Chondrocyte (in vitro differentiated cells): ENCODE results near the gene MRTFA. TPM values are rescaled to one million over a fixed set of nuclear protein-coding genes. Genes with fewer than 3 reads are reported as not detected.

Source experiments
- DNase-seq: peaks from one replicate; pipeline ENCODE4 v3.0.0; 2021; ENCODE audit warnings: mixed read lengths, low spot score
- H3K27ac Mint-ChIP-seq: one replicate; pipeline ENCODE4 v1.8.0; 2021; ENCODE audit warnings: mild to moderate bottlenecking, moderate library complexity, mixed read lengths; ENCODE audit not compliant: unreplicated experiment
- H3K27me3 Mint-ChIP-seq: 2 replicates; pipeline ENCODE4 v1.8.0; 2021; ENCODE audit warnings: low read depth, mixed read lengths
- H3K36me3 Mint-ChIP-seq: 2 replicates; pipeline ENCODE4 v1.8.0; 2021; ENCODE audit warnings: low read depth, mixed read lengths
- H3K4me1 Mint-ChIP-seq: 2 replicates; pipeline ENCODE4 v1.8.0; 2021; ENCODE audit warnings: low read depth, mild to moderate bottlenecking, mixed read lengths
- H3K4me3 Mint-ChIP-seq: one replicate; pipeline ENCODE4 v1.8.0; 2021; ENCODE audit warnings: mild to moderate bottlenecking, moderate library complexity, mixed read lengths; ENCODE audit not compliant: unreplicated experiment
- H3K9me3 Mint-ChIP-seq: 2 replicates; pipeline ENCODE4 v1.8.0; 2021; ENCODE audit warnings: low read depth, mixed read lengths
- CTCF ChIP-seq: fragments of 200-600 bp; sonication (generic); IDR thresholded peaks from 2 replicates; pipeline ENCODE4 v1.5.0; 2021; ENCODE audit warnings: antibody characterized with exemption, mild to moderate bottlenecking, moderate library complexity
- total RNA-seq: library from RNA; stranded (reverse); gene quantifications from 3 replicates; pipeline ENCODE4 v1.2.1, GENCODE V29; 2021

Gene MRTFA
- total RNA-seq, 1 donor from 2014 or later, result 69.8 TPM

- Mint-ChIP-seq H3K9me3 (no peaks in the 10 kb centered on the region), H3K27me3 (peaks cover 2% of the 10 kb centered on the region), H3K36me3 (no peaks in the 10 kb centered on the region), H3K4me3 (no peak overlapping the region), H3K27ac (no peak overlapping the region), H3K4me1 (peaks cover 6% of the 10 kb centered on the region)
- no peak for DNase-seq
- no peak for TF ChIP-seq CTCF
Measured at GRCh38 chr22:40674274-40674673, 37.8 kb upstream of the MRTFA start.

GRCh38 chr22:40673017-40673416, 36.5 kb upstream of the MRTFA start:
- TF ChIP-seq CTCF, result no peak
- Mint-ChIP-seq H3K9me3 (peaks cover 7% of the 10 kb centered on the region), H3K27ac (no peak overlapping the region), H3K36me3 (peaks cover 3% of the 10 kb centered on the region), H3K4me3 (no peak overlapping the region), H3K27me3 (no peaks in the 10 kb centered on the region), H3K4me1 (peaks cover 11% of the 10 kb centered on the region)
- DNase-seq, result no peak

- DNase-seq, result no peak
Measured at GRCh38 chr22:40671796-40672360, 35.4 kb upstream of the MRTFA start.

GRCh38 chr22:40671369-40671768, 34.9 kb upstream of the MRTFA start:
- H3K4me1 Mint-ChIP-seq, result peaks cover 22% of the 10 kb centered on the region
- no peak overlapping the region for H3K27ac Mint-ChIP-seq
- no peak for DNase-seq
- H3K4me3 Mint-ChIP-seq, result no peak overlapping the region
- no peak for TF ChIP-seq CTCF
- no peaks in the 10 kb centered on the region for H3K27me3 Mint-ChIP-seq
- H3K9me3 Mint-ChIP-seq, result peaks cover 7% of the 10 kb centered on the region
- peaks cover 3% of the 10 kb centered on the region for H3K36me3 Mint-ChIP-seq

More at GRCh38 chr22:40671796-40672360, 35.4 kb upstream of the MRTFA start:
- no peak overlapping the region for H3K27ac Mint-ChIP-seq
- peaks cover 7% of the 10 kb centered on the region for H3K9me3 Mint-ChIP-seq
- no peak overlapping the region for H3K4me3 Mint-ChIP-seq
- no peaks in the 10 kb centered on the region for H3K27me3 Mint-ChIP-seq
- peaks cover 3% of the 10 kb centered on the region for H3K36me3 Mint-ChIP-seq
- no peak for TF ChIP-seq CTCF
- H3K4me1 Mint-ChIP-seq, result peaks cover 16% of the 10 kb centered on the region

GRCh38 chr22:40670058-40670457, 33.5 kb upstream of the MRTFA start:
- peaks cover 3% of the 10 kb centered on the region for H3K36me3 Mint-ChIP-seq
- peaks cover 7% of the 10 kb centered on the region for H3K9me3 Mint-ChIP-seq
- H3K4me3 Mint-ChIP-seq, result no peak overlapping the region
- no peak overlapping the region for H3K27ac Mint-ChIP-seq
- DNase-seq, result no peak
- peaks cover 32% of the 10 kb centered on the region for H3K4me1 Mint-ChIP-seq
- TF ChIP-seq CTCF, result no peak
- no peaks in the 10 kb centered on the region for H3K27me3 Mint-ChIP-seq
